PC-9 (cell line): ENCODE results near the gene MBD2.

ENCODE experiments used
- EZH2 ChIP-seq: fragments of 200-600 bp; sonication (generic); IDR thresholded peaks from 2 replicates; pipeline ENCODE4 v1.8.0; 2017; ENCODE audit warnings: antibody characterized with exemption, low read depth
- TF ChIP-seq, protein P1 (sequence below): fragments of 200-600 bp; sonication (generic); conservative IDR thresholded peaks from 2 replicates; pipeline ENCODE4 v1.6.1; 2017; ENCODE audit warnings: mixed run types, antibody characterized with exemption, mild to moderate bottlenecking, moderate library complexity

DNA sequence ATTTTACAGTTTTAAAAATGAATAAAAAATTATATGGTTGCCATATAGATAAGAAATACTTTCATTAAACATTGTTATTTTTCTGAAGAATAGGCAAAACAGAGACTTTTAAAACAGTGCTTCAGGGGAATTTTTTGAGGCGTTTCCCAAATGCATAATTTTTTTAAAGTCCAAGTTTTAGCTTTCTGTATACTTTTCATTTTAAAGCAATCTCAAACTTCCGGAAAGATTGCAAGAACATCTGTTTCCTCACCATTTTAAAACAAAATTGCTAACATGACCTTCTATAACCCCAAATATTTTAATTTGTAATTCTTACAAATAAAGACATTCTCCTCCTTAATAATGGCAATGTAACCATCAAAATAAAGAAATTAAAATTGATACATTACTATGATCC, 15.1 kb upstream of the MBD2 start:
- TF ChIP-seq, protein P1, sequence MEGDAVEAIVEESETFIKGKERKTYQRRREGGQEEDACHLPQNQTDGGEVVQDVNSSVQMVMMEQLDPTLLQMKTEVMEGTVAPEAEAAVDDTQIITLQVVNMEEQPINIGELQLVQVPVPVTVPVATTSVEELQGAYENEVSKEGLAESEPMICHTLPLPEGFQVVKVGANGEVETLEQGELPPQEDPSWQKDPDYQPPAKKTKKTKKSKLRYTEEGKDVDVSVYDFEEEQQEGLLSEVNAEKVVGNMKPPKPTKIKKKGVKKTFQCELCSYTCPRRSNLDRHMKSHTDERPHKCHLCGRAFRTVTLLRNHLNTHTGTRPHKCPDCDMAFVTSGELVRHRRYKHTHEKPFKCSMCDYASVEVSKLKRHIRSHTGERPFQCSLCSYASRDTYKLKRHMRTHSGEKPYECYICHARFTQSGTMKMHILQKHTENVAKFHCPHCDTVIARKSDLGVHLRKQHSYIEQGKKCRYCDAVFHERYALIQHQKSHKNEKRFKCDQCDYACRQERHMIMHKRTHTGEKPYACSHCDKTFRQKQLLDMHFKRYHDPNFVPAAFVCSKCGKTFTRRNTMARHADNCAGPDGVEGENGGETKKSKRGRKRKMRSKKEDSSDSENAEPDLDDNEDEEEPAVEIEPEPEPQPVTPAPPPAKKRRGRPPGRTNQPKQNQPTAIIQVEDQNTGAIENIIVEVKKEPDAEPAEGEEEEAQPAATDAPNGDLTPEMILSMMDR = no peak
- TF ChIP-seq EZH2 = no peak
